Thyroid gland (tissue), 4 donors: ENCODE results near the gene LRP4.

Experiments used
- CTCF ChIP-seq, 6 experiments: fragments of 200-600 bp in 3 of 6; fragments of 450-650 bp in 3 of 6; sonication (generic) in 3 of 6; IDR thresholded peaks; one replicate each; pipeline ENCODE4 v1.5.1; 2016 to 2019; ENCODE audit warnings: antibody characterized with exemption in 6 of 6, mild to moderate bottlenecking in 2 of 6, inconsistent platforms in 1 of 6, moderate library complexity in 1 of 6
- POLR2A ChIP-seq, 2 donors: fragments of 450-650 bp; IDR thresholded peaks; one replicate each; pipeline ENCODE4 v1.6.1; 2017; ENCODE audit warnings: antibody characterized with exemption in 2 of 2, mild to moderate bottlenecking in 2 of 2, moderate library complexity in 1 of 2

GRCh38 chr11:46856605-46857343 is 61.6 kb downstream of the LRP4 start:
- TF ChIP-seq CTCF (IDR thresholded peaks at IDR 0.05) (no peak), POLR2A (IDR thresholded peaks at IDR 0.05) (no peak)
